Measurements from ENCODE around the gene GJA9. TPM values are rescaled to one million over a fixed set of nuclear protein-coding genes. Genes with fewer than 3 reads are reported as not detected.

Gene GJA9
- total RNA-seq, 1 experiment from 2014 or later, result not detected

GRCh38 chr1:38892976-38893375, 11.6 kb upstream of the GJA9 start:
- Histone ChIP-seq H2AFZ (ENCODE audit: low read length) (no peak overlapping the region), H3K9ac (ENCODE audit: low read length) (no peak overlapping the region), H3K4me1 (ENCODE audit: low read length) (peaks cover 5% of the 10 kb centered on the region; the same call in 1 of the 2 replicates), H3K9me2 (replicated peaks; ENCODE audit: insufficient read depth, low read length) (no peaks in the 10 kb centered on the region), H3K36me3 (ENCODE audit: insufficient read depth, low read length) (no peaks in the 10 kb centered on the region), H3K4me2 (ENCODE audit: low read depth, low read length, poor library complexity, severe bottlenecking) (no peak overlapping the region), H4K20me1 (ENCODE audit: insufficient read depth, low read depth, low read length) (no peaks in the 10 kb centered on the region), H3K9me3 (ENCODE audit: low read length) (no peaks in the 10 kb centered on the region), H3K27me3 (ENCODE audit: low read length) (no peaks in the 10 kb centered on the region), H3K4me3 (ENCODE audit: low read length) (no peak overlapping the region), H3K27ac (ENCODE audit: low read length) (no peak overlapping the region), H3K79me2 (ENCODE audit: low read length) (no peaks in the 10 kb centered on the region)
- DNase-seq, result no peak

DNA sequence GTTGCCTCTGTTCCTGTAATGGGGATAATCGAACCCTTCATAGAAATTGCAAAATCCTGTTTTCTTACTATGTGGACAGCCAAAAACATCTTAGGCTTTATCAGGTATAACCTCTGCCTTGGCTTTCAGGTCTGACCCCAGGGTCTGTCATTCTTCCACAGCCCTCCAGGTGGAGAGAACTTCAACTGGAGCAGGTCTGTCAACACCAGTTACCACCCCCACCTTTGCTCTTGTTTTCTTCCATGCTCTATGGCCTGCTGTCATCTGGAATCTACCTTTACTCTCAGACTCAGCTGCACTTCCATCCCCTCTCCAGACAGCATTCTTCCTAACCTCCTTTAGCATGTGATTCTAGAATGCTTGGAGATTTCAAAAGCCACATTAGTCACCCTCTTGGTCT, 10.4 kb upstream of the GJA9 start:
- DNase-seq, result peak; percentile 44
- H3K9ac ChIP-seq (ENCODE audit: low read length), result no peak overlapping the region
- H3K27me3 ChIP-seq (ENCODE audit: low read length), result no peaks in the 10 kb centered on the region
- H3K27ac ChIP-seq (ENCODE audit: low read length), result no peak overlapping the region
- no peak overlapping the region for H3K4me2 ChIP-seq (ENCODE audit: low read depth, low read length, poor library complexity, severe bottlenecking)
- no peak overlapping the region for H3K4me3 ChIP-seq (ENCODE audit: low read length)
- H3K9me2 ChIP-seq (replicated peaks; ENCODE audit: insufficient read depth, low read length), result no peaks in the 10 kb centered on the region
- no peaks in the 10 kb centered on the region for H3K36me3 ChIP-seq (ENCODE audit: insufficient read depth, low read length)
- peaks cover 5% of the 10 kb centered on the region; the same call in 1 of the 2 replicates for H3K4me1 ChIP-seq (ENCODE audit: low read length)
- no peaks in the 10 kb centered on the region for H3K79me2 ChIP-seq (ENCODE audit: low read length)
- no peaks in the 10 kb centered on the region for H4K20me1 ChIP-seq (ENCODE audit: insufficient read depth, low read depth, low read length)
- H2AFZ ChIP-seq (ENCODE audit: low read length), result no peak overlapping the region
- no peaks in the 10 kb centered on the region for H3K9me3 ChIP-seq (ENCODE audit: low read length)

DNA sequence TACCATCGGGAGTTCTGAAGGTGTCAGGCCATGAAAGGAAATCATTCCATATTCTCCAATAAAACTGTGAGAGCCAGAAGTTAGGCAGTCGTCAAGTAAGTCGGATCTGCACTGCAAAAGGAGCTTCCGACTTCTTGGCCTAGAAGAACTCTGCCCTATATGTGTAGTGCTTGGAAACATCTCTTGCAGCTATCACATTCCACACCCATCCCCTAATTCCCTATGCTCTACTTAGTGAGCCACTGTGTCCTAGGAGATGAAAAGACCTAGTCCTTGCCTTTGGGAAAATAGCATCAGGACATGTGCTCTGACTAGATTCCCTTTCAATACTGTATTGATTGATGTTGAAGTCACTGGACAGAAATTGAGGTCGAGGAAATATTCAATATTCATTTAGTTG, 8.2 kb upstream of the GJA9 start:
- Histone ChIP-seq H3K9ac (ENCODE audit: low read length) (no peak overlapping the region), H3K79me2 (ENCODE audit: low read length) (no peaks in the 10 kb centered on the region), H2AFZ (ENCODE audit: low read length) (no peak overlapping the region), H3K4me3 (ENCODE audit: low read length) (no peak overlapping the region), H3K27ac (ENCODE audit: low read length) (no peak overlapping the region), H3K9me2 (replicated peaks; ENCODE audit: insufficient read depth, low read length) (no peaks in the 10 kb centered on the region), H3K9me3 (ENCODE audit: low read length) (no peaks in the 10 kb centered on the region), H4K20me1 (ENCODE audit: insufficient read depth, low read depth, low read length) (no peaks in the 10 kb centered on the region), H3K27me3 (ENCODE audit: low read length) (no peaks in the 10 kb centered on the region), H3K4me2 (ENCODE audit: low read depth, low read length, poor library complexity, severe bottlenecking) (no peak overlapping the region), H3K4me1 (ENCODE audit: low read length) (peaks cover 5% of the 10 kb centered on the region; the same call in 1 of the 2 replicates), H3K36me3 (ENCODE audit: insufficient read depth, low read length) (no peaks in the 10 kb centered on the region)
- no peak for DNase-seq

- no peak overlapping the region for H3K4me3 ChIP-seq (ENCODE audit: low read length)
- H3K79me2 ChIP-seq (ENCODE audit: low read length), result no peaks in the 10 kb centered on the region
- no peaks in the 10 kb centered on the region for H3K9me2 ChIP-seq (replicated peaks; ENCODE audit: insufficient read depth, low read length)
- no peak overlapping the region for H3K4me2 ChIP-seq (ENCODE audit: low read depth, low read length, poor library complexity, severe bottlenecking)
- H3K4me1 ChIP-seq (ENCODE audit: low read length), result peaks cover 5% of the 10 kb centered on the region; the same call in 1 of the 2 replicates
- H3K9me3 ChIP-seq (ENCODE audit: low read length), result no peaks in the 10 kb centered on the region
- H3K36me3 ChIP-seq (ENCODE audit: insufficient read depth, low read length), result no peaks in the 10 kb centered on the region
- no peak overlapping the region for H2AFZ ChIP-seq (ENCODE audit: low read length)
- no peaks in the 10 kb centered on the region for H4K20me1 ChIP-seq (ENCODE audit: insufficient read depth, low read depth, low read length)
- no peak overlapping the region for H3K27ac ChIP-seq (ENCODE audit: low read length)
- H3K9ac ChIP-seq (ENCODE audit: low read length), result no peak overlapping the region
- H3K27me3 ChIP-seq (ENCODE audit: low read length), result no peaks in the 10 kb centered on the region
- DNase-seq, result no peak
These were observed 7.3 kb upstream of the GJA9 start for GRCh38 chr1:38888423-38889333.

GRCh38 chr1:38885092-38885491, 3.7 kb upstream of the GJA9 start:
- no peak for DNase-seq
- H4K20me1 ChIP-seq (ENCODE audit: insufficient read depth, low read depth, low read length), result no peaks in the 10 kb centered on the region
- H3K9me2 ChIP-seq (replicated peaks; ENCODE audit: insufficient read depth, low read length), result no peaks in the 10 kb centered on the region
- no peaks in the 10 kb centered on the region for H3K9me3 ChIP-seq (ENCODE audit: low read length)
- no peaks in the 10 kb centered on the region for H3K4me1 ChIP-seq (ENCODE audit: low read length)
- H3K9ac ChIP-seq (ENCODE audit: low read length), result no peak overlapping the region
- no peak overlapping the region for H2AFZ ChIP-seq (ENCODE audit: low read length)
- no peak overlapping the region for H3K4me2 ChIP-seq (ENCODE audit: low read depth, low read length, poor library complexity, severe bottlenecking)
- H3K4me3 ChIP-seq (ENCODE audit: low read length), result no peak overlapping the region
- no peaks in the 10 kb centered on the region for H3K79me2 ChIP-seq (ENCODE audit: low read length)
- no peaks in the 10 kb centered on the region for H3K36me3 ChIP-seq (ENCODE audit: insufficient read depth, low read length)
- no peaks in the 10 kb centered on the region for H3K27me3 ChIP-seq (ENCODE audit: low read length)
- no peak overlapping the region for H3K27ac ChIP-seq (ENCODE audit: low read length)

GRCh38 chr1:38875811-38876210, 5.6 kb downstream of the GJA9 start:
- peaks cover 24% of the 10 kb centered on the region for H3K4me1 ChIP-seq (ENCODE audit: low read length)
- H3K9me3 ChIP-seq (ENCODE audit: low read length), result no peaks in the 10 kb centered on the region
- peaks cover 42% of the 10 kb centered on the region for H3K79me2 ChIP-seq (ENCODE audit: low read length)
- H3K4me3 ChIP-seq (ENCODE audit: low read length), result no peak overlapping the region
- no peak overlapping the region for H3K9ac ChIP-seq (ENCODE audit: low read length)
- no peak overlapping the region for H3K4me2 ChIP-seq (ENCODE audit: low read depth, low read length, poor library complexity, severe bottlenecking)
- H4K20me1 ChIP-seq (ENCODE audit: insufficient read depth, low read depth, low read length), result no peaks in the 10 kb centered on the region
- no peak for DNase-seq
- no peaks in the 10 kb centered on the region for H3K9me2 ChIP-seq (replicated peaks; ENCODE audit: insufficient read depth, low read length)
- H3K36me3 ChIP-seq (ENCODE audit: insufficient read depth, low read length), result no peaks in the 10 kb centered on the region
- no peaks in the 10 kb centered on the region for H3K27me3 ChIP-seq (ENCODE audit: low read length)
- no peak overlapping the region for H2AFZ ChIP-seq (ENCODE audit: low read length)
- H3K27ac ChIP-seq (ENCODE audit: low read length), result no peak overlapping the region

DNA sequence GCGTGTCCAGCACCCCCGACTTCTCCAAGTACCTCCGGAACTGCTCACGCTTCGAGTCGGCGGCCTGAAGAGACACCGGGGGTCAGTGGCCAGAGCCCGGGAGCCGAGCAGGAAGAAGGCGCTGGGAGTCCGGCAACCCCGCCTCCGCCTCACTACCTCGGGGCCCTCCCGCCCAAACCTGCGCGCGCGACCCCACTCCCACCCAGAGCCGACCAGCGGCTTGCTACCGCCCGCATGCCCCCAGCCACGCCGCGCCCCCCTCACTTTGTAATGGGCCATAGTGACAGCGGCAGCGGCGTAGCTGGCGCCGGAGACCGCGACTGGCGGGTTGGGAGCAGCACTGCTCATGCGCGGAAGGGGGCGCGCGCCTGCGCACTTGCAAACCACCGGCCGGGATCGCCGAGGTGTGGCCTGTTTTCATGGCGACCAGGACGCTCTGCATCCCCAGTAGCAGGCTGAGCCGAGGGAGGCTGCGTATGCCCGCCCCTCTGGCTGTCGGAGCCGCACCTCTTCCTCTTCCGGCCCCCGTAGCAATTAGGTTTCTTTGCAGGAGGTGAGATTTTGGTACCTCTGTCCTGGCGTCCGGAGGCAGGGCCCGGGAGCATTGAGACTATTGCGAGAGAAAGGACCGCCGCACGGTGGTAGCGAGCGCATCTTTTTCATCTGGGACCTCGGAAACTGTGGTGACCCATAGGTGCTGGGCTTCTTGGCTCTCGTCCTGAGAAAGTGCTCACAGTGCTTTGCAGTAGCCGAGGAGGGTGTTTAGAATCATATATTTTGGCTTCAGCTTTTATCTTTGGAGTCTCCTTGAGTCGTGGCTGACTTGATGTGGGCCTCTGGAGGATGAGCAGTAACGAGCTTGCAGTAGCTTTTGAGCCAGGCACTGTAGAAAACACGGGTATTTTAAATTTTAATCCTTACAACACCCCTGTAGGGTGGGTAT, 8.1 kb downstream of the GJA9 start, which contains the start of gene MYCBP:
Gene MYCBP, minus strand, starts transcription at position 322 of the 943 bp plus-strand sequence. Its CDS starts 43 bp downstream, at position 279.
- H3K79me2 ChIP-seq (ENCODE audit: low read length), result peaks cover 52% of the 10 kb centered on the region

More for the DNA sequence above, 8.1 kb downstream of the GJA9 start, which contains the start of gene MYCBP:
- no peaks in the 10 kb centered on the region for H3K9me3 ChIP-seq (ENCODE audit: low read length)
- no peaks in the 10 kb centered on the region for H3K36me3 ChIP-seq (ENCODE audit: insufficient read depth, low read length)
- H3K27me3 ChIP-seq (ENCODE audit: low read length), result no peaks in the 10 kb centered on the region
- peak within 1 kb of the TSS; percentile 92 for H3K4me2 ChIP-seq (ENCODE audit: low read depth, low read length, poor library complexity, severe bottlenecking)
- peak within 1 kb of the TSS; percentile 91 for H3K9ac ChIP-seq (ENCODE audit: low read length)
- peak within 1 kb of the TSS; percentile 82 for H2AFZ ChIP-seq (ENCODE audit: low read length)
- peak within 1 kb of the TSS; percentile 72 for H3K27ac ChIP-seq (ENCODE audit: low read length)
- H3K4me3 ChIP-seq (ENCODE audit: low read length), result peak within 1 kb of the TSS; percentile 97
- no peaks in the 10 kb centered on the region for H4K20me1 ChIP-seq (ENCODE audit: insufficient read depth, low read depth, low read length)
- no peaks in the 10 kb centered on the region for H3K9me2 ChIP-seq (replicated peaks; ENCODE audit: insufficient read depth, low read length)
- H3K4me1 ChIP-seq (ENCODE audit: low read length), result peaks cover 24% of the 10 kb centered on the region
- peak; percentile 97 for DNase-seq
